Measurements from ENCODE around the gene TCAP. TPM values are rescaled to one million over a fixed set of nuclear protein-coding genes. Genes with fewer than 3 reads are reported as not detected.

The TCAP gene
- polyA plus RNA-seq, 1 donor (not counting 4 experiments of a cell fraction or from before 2014, with no cell fraction given) = 0.20 TPM

GRCh38 chr17:39631403-39631802 lies 33.7 kb upstream of the TCAP start:
- Histone ChIP-seq H3K4me2 (ENCODE audit: control insufficient read depth, extremely low read depth, insufficient read depth, low read depth, low read length) (peak overlapping the region; percentile 52), H3K79me2 (ENCODE audit: control insufficient read depth, insufficient read depth, low read length) (no peaks in the 10 kb centered on the region), H2AFZ (ENCODE audit: control insufficient read depth, low read length) (peak overlapping the region; percentile 59), H4K20me1 (ENCODE audit: control insufficient read depth, extremely low read depth, insufficient read depth, low read length) (no peaks in the 10 kb centered on the region), H3K9me3 (ENCODE audit: control insufficient read depth, low read depth, low read length) (no peaks in the 10 kb centered on the region), H3K9me1 (ENCODE audit: control insufficient read depth, extremely low read depth, insufficient read depth, low read length) (no peaks in the 10 kb centered on the region), H3K4me3 (ENCODE audit: control insufficient read depth in 2 of 3, extremely low read depth in 1 of 3, insufficient read depth in 2 of 3, low read depth in 1 of 3, low read length in 3 of 3) (no peak overlapping the region), H3K27ac (ENCODE audit: control insufficient read depth, insufficient read depth, low read length) (no peak overlapping the region), H3K27me3 (ENCODE audit: control insufficient read depth, extremely low read depth, insufficient read depth, low read length) (peaks cover 21% of the 10 kb centered on the region), H3K4me1 (ENCODE audit: control insufficient read depth, extremely low read depth, insufficient read depth, low read length) (peaks cover 18% of the 10 kb centered on the region), H3K9ac (ENCODE audit: control insufficient read depth, extremely low read depth, insufficient read depth, low read length) (no peak overlapping the region), H3K36me3 (ENCODE audit: control insufficient read depth in 2 of 2, extremely low read depth in 1 of 2, insufficient read depth in 2 of 2, low read length in 2 of 2) (no peaks in the 10 kb centered on the region)
- no peak for TF ChIP-seq EZH2 (IDR thresholded peaks at IDR 0.05; ENCODE audit: low read length)
- TF ChIP-seq CTCF (optimal IDR thresholded peaks at IDR 0.05 in 1 of 3, IDR thresholded peaks at IDR 0.05 in 1 of 3, conservative IDR thresholded peaks at IDR 0.05 in 1 of 3; ENCODE audit: extremely low read depth in 1 of 3, insufficient read depth in 2 of 3, low read length in 3 of 3) = no peak
- DNase-seq (ENCODE audit: low read depth, low spot score) (no peak), FAIRE-seq (no peak)
- dilution Hi-C loops (cut with MboI; ENCODE audit: extremely low pct_ligation_motif_present, low sequenced_read_pairs) = no loop called here

GRCh38 chr17:39632153-39632941 lies 32.8 kb upstream of the TCAP start:
- H3K9me1 ChIP-seq (ENCODE audit: control insufficient read depth, extremely low read depth, insufficient read depth, low read length) = no peaks in the 10 kb centered on the region
- H3K36me3 ChIP-seq (ENCODE audit: control insufficient read depth in 2 of 2, extremely low read depth in 1 of 2, insufficient read depth in 2 of 2, low read length in 2 of 2) = no peaks in the 10 kb centered on the region
- no peak overlapping the region for H3K27ac ChIP-seq (ENCODE audit: control insufficient read depth, insufficient read depth, low read length)
- FAIRE-seq = no peak
- H3K79me2 ChIP-seq (ENCODE audit: control insufficient read depth, insufficient read depth, low read length) = peaks cover 3% of the 10 kb centered on the region
- no peak overlapping the region for H3K4me3 ChIP-seq (ENCODE audit: control insufficient read depth in 2 of 3, extremely low read depth in 1 of 3, insufficient read depth in 2 of 3, low read depth in 1 of 3, low read length in 3 of 3)
- dilution Hi-C loops (cut with MboI; ENCODE audit: extremely low pct_ligation_motif_present, low sequenced_read_pairs) = no loop called here
- H3K9me3 ChIP-seq (ENCODE audit: control insufficient read depth, low read depth, low read length) = no peaks in the 10 kb centered on the region
- no peak overlapping the region for H2AFZ ChIP-seq (ENCODE audit: control insufficient read depth, low read length)
- H3K9ac ChIP-seq (ENCODE audit: control insufficient read depth, extremely low read depth, insufficient read depth, low read length) = no peak overlapping the region
- no peaks in the 10 kb centered on the region for H4K20me1 ChIP-seq (ENCODE audit: control insufficient read depth, extremely low read depth, insufficient read depth, low read length)
- no peak overlapping the region for H3K4me2 ChIP-seq (ENCODE audit: control insufficient read depth, extremely low read depth, insufficient read depth, low read depth, low read length)
- H3K4me1 ChIP-seq (ENCODE audit: control insufficient read depth, extremely low read depth, insufficient read depth, low read length) = peaks cover 16% of the 10 kb centered on the region
- H3K27me3 ChIP-seq (ENCODE audit: control insufficient read depth, extremely low read depth, insufficient read depth, low read length) = peaks cover 12% of the 10 kb centered on the region
- DNase-seq (ENCODE audit: low read depth, low spot score) = no peak
- no peak for TF ChIP-seq EZH2 (IDR thresholded peaks at IDR 0.05; ENCODE audit: low read length)
- TF ChIP-seq CTCF (optimal IDR thresholded peaks at IDR 0.05 in 1 of 3, IDR thresholded peaks at IDR 0.05 in 1 of 3, conservative IDR thresholded peaks at IDR 0.05 in 1 of 3; ENCODE audit: extremely low read depth in 1 of 3, insufficient read depth in 2 of 3, low read length in 3 of 3) = no peak

Data from keratinocyte (primary cell).